ENCODE data around the gene PCBP4. TPM values are rescaled to one million over a fixed set of nuclear protein-coding genes. Genes with fewer than 3 reads are reported as not detected.

The PCBP4 gene
- total RNA-seq, 4 donors from 2014 or later = 31.3 to 44.7 (median 37.7) TPM

DNA sequence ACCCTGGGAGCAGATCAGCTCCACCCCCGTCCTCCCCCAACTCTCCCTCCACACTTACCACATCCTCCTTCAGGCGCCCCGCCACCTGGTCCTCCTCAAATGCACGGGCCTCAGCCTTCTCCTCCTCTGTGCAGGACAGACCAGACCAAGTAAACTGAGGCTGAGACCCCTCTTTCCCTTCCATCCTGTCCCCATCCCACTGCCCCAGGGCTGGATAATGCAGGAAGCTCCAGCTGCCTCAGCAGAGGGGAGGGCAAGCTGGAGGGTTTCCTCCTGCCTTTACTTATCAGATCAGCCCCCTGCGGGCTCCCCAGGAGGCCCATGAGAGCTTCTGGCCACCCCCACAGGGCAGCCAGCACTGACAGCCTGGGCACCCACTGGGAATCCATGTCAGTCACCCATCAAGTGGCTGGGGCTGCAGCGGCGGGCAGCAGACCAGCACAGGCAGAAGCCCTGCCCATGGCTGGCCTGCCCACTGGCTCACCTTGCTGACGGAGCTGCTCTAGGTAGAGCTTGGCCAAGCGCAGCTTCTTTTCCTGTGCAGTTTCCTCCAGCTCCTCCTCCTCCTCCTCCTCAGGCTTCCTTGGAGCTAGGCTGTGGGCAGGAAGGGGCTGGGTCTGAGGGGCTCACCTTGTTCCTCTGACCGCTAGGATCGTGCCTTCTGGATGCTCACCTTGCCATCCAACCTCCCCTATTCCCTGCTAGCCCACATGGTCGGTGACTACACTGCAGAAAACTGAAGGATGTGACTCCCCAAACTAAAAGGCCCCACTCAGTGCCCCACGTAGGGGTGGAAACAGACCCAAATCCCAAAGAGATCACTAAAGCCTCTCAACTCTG lies 29.4 kb downstream of the PCBP4 start:
- Histone ChIP-seq H3K4me1 (peaks cover 0 to 21% (median 13%) of the 10 kb centered on the region in 4 donors), H3K27me3 (no peaks in the 10 kb centered on the region), H3K27ac (no peak overlapping the region), H3K9me3 (no peaks in the 10 kb centered on the region), H3K4me3 (no peak overlapping the region), H3K36me3 (peaks cover 0 to 59% (median 0%) of the 10 kb centered on the region in 3 donors)
- TF ChIP-seq POLR2A (IDR thresholded peaks at IDR 0.05) = no peak
- TF ChIP-seq, protein P1, sequence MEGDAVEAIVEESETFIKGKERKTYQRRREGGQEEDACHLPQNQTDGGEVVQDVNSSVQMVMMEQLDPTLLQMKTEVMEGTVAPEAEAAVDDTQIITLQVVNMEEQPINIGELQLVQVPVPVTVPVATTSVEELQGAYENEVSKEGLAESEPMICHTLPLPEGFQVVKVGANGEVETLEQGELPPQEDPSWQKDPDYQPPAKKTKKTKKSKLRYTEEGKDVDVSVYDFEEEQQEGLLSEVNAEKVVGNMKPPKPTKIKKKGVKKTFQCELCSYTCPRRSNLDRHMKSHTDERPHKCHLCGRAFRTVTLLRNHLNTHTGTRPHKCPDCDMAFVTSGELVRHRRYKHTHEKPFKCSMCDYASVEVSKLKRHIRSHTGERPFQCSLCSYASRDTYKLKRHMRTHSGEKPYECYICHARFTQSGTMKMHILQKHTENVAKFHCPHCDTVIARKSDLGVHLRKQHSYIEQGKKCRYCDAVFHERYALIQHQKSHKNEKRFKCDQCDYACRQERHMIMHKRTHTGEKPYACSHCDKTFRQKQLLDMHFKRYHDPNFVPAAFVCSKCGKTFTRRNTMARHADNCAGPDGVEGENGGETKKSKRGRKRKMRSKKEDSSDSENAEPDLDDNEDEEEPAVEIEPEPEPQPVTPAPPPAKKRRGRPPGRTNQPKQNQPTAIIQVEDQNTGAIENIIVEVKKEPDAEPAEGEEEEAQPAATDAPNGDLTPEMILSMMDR (IDR thresholded peaks at IDR 0.05) = no peak
- peak in 1 of 3 donors; percentile 35 for DNase-seq

DNA sequence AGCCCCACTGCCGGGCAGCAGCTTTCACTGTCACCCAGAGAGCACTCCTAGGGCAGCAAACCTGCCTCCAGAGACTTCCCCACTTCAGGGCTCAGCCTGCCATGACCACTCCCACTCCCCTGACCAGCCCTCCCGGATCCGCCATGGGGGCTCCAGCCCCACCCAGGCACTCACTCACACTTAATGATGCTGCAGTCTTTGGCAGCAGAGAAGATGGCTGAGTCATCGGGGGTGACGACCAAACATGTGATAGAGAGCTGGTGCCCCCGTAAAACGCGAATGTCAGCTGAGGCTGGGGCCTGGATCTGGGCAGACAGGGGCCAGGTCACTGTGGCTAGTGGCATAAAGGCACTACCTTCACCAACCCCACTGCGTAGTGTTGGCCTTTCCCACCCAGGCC lies 30.2 kb downstream of the PCBP4 start:
- no peak for TF ChIP-seq POLR2A (IDR thresholded peaks at IDR 0.05)
- TF ChIP-seq, protein P1 (IDR thresholded peaks at IDR 0.05) = no peak
- peak in 1 of 3 donors; percentile 21 for DNase-seq
- no peaks in the 10 kb centered on the region for H3K9me3 ChIP-seq

DNA sequence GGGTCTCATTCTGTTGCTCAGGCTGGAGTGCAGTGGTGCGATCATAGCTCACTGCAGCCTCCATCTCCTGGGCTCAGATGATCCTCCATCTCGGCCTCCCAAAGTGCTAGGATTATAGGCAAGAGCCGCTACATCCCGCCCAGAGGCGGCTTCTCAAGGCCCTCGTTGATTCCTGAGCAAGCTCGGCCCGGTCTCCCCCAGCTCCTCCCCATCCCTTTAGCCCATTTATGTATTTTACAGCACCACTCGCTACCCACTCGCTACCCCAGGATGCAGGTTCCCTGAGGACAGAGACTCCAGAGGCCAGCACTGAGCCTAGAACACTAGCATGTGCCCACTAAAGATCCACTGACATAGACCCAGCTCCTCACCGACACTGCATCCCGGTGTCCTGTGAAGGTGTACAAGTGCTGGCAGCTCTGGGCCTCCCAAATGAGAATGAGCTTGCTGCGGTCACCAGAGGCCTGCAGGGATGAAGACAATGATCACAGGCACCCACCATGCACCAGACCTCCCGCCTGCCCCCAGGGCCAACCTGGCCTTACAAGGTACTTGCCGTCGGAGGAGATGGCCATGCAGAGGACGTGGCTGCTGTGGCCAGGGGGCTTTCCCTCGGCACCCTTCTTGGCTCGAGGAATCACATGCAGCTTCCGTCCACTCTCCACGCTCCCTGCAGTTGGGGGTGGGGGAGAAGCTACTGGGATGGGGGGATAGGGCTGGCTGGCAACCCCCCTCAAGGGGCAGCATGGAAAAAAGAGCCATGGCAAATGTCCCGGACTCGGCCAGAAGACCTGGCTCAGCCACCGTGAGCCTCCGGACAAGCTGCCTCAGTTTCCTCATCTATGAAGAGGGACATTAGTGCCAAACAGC lies 31.1 kb downstream of the PCBP4 start:
- no peaks in the 10 kb centered on the region for H3K27me3 ChIP-seq
- H3K9me3 ChIP-seq = no peaks in the 10 kb centered on the region
- H3K36me3 ChIP-seq = peaks cover 0 to 65% (median 0%) of the 10 kb centered on the region in 3 donors
- DNase-seq = peak in 1 of 3 donors; percentile 33
- TF ChIP-seq POLR2A (IDR thresholded peaks at IDR 0.05) = no peak
- TF ChIP-seq, protein P1 (IDR thresholded peaks at IDR 0.05) = no peak
- no peak overlapping the region for H3K27ac ChIP-seq
- peaks cover 0 to 11% (median 4%) of the 10 kb centered on the region in 4 donors for H3K4me1 ChIP-seq
- no peak overlapping the region for H3K4me3 ChIP-seq

More for the DNA sequence above, 30.2 kb downstream of the PCBP4 start:
- Histone ChIP-seq H3K27me3 (no peaks in the 10 kb centered on the region), H3K27ac (no peak overlapping the region), H3K4me1 (peaks cover 0 to 15% (median 7%) of the 10 kb centered on the region in 4 donors), H3K4me3 (no peak overlapping the region), H3K36me3 (peaks cover 0 to 65% (median 0%) of the 10 kb centered on the region in 3 donors)

DNA sequence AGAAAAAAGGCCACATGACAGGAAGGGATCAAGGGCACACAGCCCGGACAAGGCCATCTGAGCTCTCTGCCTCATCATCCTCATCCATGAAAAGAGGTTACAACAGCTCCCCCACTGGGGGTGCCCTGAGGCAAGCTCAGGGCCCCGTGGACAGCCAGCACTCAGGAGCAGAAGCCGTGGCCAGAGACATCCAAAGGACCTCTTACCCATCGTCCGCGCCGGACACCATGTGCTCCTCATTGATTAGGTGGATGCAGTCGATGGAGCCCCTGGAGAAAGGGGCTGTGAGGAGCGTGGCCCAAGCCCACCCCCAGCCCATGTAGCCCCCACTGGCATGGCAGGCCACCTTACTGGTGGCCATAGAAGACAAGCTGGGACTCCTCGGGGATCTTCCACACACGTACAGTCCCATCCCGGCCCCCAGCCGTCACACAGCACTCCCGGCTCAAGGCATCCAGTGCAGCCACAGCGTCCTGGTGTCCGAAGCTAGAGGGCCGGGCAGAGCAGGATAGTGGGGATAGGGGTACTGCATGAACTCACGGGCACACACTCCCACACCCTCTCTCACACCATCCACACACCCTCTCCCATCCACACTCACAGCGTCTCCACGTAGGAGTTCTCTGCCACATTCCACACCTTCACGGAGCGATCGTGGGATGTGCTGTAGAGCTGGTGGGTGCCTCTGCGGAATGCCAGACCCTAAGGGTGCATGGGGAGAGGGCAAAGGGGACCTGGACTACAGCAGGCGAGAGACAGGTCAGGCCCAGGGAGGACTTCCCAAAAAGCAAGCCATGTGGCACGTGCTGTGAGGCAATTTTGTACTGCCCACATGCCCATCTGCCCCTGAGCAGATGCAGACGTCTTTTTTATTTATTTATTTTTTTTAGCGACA lies 32.0 kb downstream of the PCBP4 start:
- no peak overlapping the region for H3K27ac ChIP-seq
- TF ChIP-seq, protein P1 (IDR thresholded peaks at IDR 0.05) = no peak
- TF ChIP-seq POLR2A (IDR thresholded peaks at IDR 0.05) = no peak
- H3K4me3 ChIP-seq = no peak overlapping the region
- H3K36me3 ChIP-seq = peaks cover 0 to 65% (median 0%) of the 10 kb centered on the region in 3 donors
- H3K27me3 ChIP-seq = no peaks in the 10 kb centered on the region
- DNase-seq = no peak
- H3K4me1 ChIP-seq = peaks cover 0 to 2% (median 0%) of the 10 kb centered on the region in 4 donors
- H3K9me3 ChIP-seq = no peaks in the 10 kb centered on the region
